Caco-2 (cell line): ENCODE data around the gene WDR81. TPM values are rescaled to one million over a fixed set of nuclear protein-coding genes. Genes with fewer than 3 reads are reported as not detected.
"Not testable (repeated sequence)": the region's sequence is repeated elsewhere in the genome, so short reads cannot be mapped to it uniquely, and the experiment has no call there.

Experiments used
- BruUV-seq: library from RNA; stranded (reverse); fragments of 400-500 nt; replicated peaks from 2 replicates; lab custom pipeline; 2021; lab: Mats Ljungman, UMichigan
- CTCF ChIA-PET: fragments of 300-600 bp; sonication (Branson Sonifier 250); formaldehyde crosslinking; loops from one replicate; lab custom pipeline; 2022; ENCODE audit warnings: antibody characterized with exemption; lab: Charles Lee
- POLR2A ChIA-PET: fragments of 300-600 bp; sonication (Branson Sonifier 250); formaldehyde crosslinking; loops from one replicate; lab custom pipeline; 2022; ENCODE audit warnings: antibody characterized with exemption; lab: Charles Lee
- DNase-seq, 2 experiments: peaks; one replicate each; pipeline versions ENCODE4 v3.0.0 to v3.0.0-alpha.2; 2020 to 2022
- H3K27me3 ChIP-seq: replicated peaks from 2 replicates; pipeline ENCODE4 v1.6.0; 2011; ENCODE audit warnings: low read length; ENCODE audit not compliant: control insufficient read depth, insufficient read depth
- H3K36me3 ChIP-seq: 2 replicates; pipeline ENCODE4 v1.5.1; 2011; ENCODE audit warnings: low read length; ENCODE audit not compliant: control insufficient read depth, insufficient read depth
- H3K4me1 ChIP-seq: fragments of 250-450 bp; sonication (Bioruptor Pico); 2 replicates; pipeline ENCODE4 v1.5.1; 2020; ENCODE audit warnings: mild to moderate bottlenecking
- H3K4me3 ChIP-seq: 2 replicates; pipeline ENCODE4 v1.5.1; 2011; ENCODE audit warnings: low read depth, mild to moderate bottlenecking, control low read depth, low read length
- H3K9me3 ChIP-seq: fragments of 250-450 bp; sonication (Bioruptor Pico); 2 replicates; pipeline ENCODE4 v1.5.1; 2020; ENCODE audit warnings: mild to moderate bottlenecking, moderate library complexity
- H3K27ac Mint-ChIP-seq: one replicate; pipeline ENCODE4 v1.8.0; 2022; ENCODE audit warnings: mixed read lengths; ENCODE audit not compliant: unreplicated experiment
- H3K27me3 Mint-ChIP-seq: one replicate; pipeline ENCODE4 v1.8.0; 2022; ENCODE audit warnings: mixed read lengths; ENCODE audit not compliant: insufficient read depth, unreplicated experiment
- H3K36me3 Mint-ChIP-seq: one replicate; pipeline ENCODE4 v1.8.0; 2022; ENCODE audit warnings: mild to moderate bottlenecking, mixed read lengths; ENCODE audit not compliant: insufficient read depth, unreplicated experiment
- H3K4me1 Mint-ChIP-seq: one replicate; pipeline ENCODE4 v1.8.0; 2022; ENCODE audit warnings: low read depth, mixed read lengths; ENCODE audit not compliant: unreplicated experiment
- H3K4me3 Mint-ChIP-seq: one replicate; pipeline ENCODE4 v1.8.0; 2022; ENCODE audit warnings: mild to moderate bottlenecking, moderate library complexity, mixed read lengths; ENCODE audit not compliant: unreplicated experiment
- H3K9me3 Mint-ChIP-seq: one replicate; pipeline ENCODE4 v1.8.0; 2022; ENCODE audit warnings: mixed read lengths; ENCODE audit not compliant: unreplicated experiment
- intact Hi-C: fragments of 100-400 bp; cut with micrococcal nuclease; formaldehyde crosslinking; loops from one replicate; pipeline ENCODE4 v1.10.0; 2022; ENCODE audit not compliant: unreplicated experiment
- total RNA-seq: library from RNA; stranded (reverse); gene quantifications from 2 replicates; pipeline ENCODE4 v1.2.3, GENCODE V29; 2022
- TF ChIP-seq, protein P1 (sequence below), 2 experiments: fragments of 200-600 bp in 1 of 2; IDR thresholded peaks; 1 replicate in 1 of 2; 2 replicates in 1 of 2; pipeline versions ENCODE4 v1.5.1 to v1.8.0; 2011 to 2022; ENCODE audit warnings: antibody characterized with exemption in 1 of 2, control low read depth in 1 of 2, inconsistent platforms in 1 of 2, low read depth in 1 of 2, low read length in 1 of 2, mild to moderate bottlenecking in 1 of 2, moderate library complexity in 1 of 2; ENCODE audit not compliant: insufficient read depth in 1 of 2, severe bottlenecking in 1 of 2, unreplicated experiment in 1 of 2

WDR81 gene
- total RNA-seq, 1 experiment from 2014 or later, result 26.6 TPM

DNA sequence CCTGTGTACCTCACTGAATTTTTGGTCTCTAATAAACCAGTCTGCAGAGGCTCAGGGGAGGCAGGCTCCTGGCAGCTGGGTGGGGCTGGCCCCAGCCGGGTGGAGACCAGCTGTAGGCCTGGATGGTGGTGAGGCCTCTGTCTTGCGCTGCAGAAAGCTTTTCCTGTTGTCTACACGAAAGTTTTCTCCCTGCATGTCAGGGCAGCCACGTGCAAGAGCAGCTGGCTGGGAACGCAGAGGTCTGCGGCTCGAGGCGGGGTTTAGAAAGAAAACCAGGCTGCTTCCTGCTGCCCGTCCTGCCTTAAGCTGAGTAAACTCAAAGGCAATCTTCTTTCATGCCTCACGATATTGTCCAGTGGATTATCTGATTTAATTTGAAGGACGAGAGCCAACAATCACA, 39.8 kb downstream of the WDR81 start:
- no TSS peak for BruUV-seq
- Mint-ChIP-seq H3K36me3 (peaks cover 8% of the 10 kb centered on the region), H3K27me3 (no peaks in the 10 kb centered on the region), H3K27ac (no peak overlapping the region), H3K9me3 (no peaks in the 10 kb centered on the region), H3K4me3 (no peak overlapping the region), H3K4me1 (peaks cover 9% of the 10 kb centered on the region)
- ChIA-PET POLR2A (interaction anchor here (0.6 kb wide), 1 partner anchor 308 kb away, joined by 3 read pairs; the partner anchor contains the start of gene CRK), CTCF (no interaction called here)
- TF ChIP-seq, protein P1, sequence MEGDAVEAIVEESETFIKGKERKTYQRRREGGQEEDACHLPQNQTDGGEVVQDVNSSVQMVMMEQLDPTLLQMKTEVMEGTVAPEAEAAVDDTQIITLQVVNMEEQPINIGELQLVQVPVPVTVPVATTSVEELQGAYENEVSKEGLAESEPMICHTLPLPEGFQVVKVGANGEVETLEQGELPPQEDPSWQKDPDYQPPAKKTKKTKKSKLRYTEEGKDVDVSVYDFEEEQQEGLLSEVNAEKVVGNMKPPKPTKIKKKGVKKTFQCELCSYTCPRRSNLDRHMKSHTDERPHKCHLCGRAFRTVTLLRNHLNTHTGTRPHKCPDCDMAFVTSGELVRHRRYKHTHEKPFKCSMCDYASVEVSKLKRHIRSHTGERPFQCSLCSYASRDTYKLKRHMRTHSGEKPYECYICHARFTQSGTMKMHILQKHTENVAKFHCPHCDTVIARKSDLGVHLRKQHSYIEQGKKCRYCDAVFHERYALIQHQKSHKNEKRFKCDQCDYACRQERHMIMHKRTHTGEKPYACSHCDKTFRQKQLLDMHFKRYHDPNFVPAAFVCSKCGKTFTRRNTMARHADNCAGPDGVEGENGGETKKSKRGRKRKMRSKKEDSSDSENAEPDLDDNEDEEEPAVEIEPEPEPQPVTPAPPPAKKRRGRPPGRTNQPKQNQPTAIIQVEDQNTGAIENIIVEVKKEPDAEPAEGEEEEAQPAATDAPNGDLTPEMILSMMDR (IDR thresholded peaks at IDR 0.05; ENCODE audit: insufficient read depth in 1 of 2, low read depth in 1 of 2, low read length in 1 of 2, severe bottlenecking in 1 of 2, unreplicated experiment in 1 of 2), result no peak
- no peak for DNase-seq
- H3K4me3 ChIP-seq, result no peak overlapping the region
- no peaks in the 10 kb centered on the region for H3K27me3 ChIP-seq
- intact Hi-C loops, result no loop called here
- H3K36me3 ChIP-seq, result no peaks in the 10 kb centered on the region
- H3K4me1 ChIP-seq, result peaks cover 26% of the 10 kb centered on the region
- H3K9me3 ChIP-seq, result no peaks in the 10 kb centered on the region

DNA sequence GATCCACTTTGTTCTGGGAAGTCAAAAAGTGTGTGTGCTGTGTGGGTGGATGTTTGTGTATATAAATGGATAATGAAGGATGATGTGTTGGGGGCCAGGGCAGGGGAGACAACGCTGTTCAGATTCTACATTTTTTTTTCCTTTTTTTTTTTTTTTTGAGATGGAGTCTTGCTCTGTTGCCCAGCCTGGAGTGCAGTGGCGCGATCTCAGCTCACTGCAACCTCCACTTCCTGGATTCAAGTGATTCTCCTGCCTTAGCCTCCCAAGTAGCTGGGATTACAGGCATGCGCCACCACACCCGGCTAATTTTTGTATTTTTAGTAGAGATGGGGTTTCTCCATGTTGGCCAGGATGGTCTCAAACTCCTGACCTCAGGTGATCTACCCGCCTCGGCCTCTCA, 40.2 kb downstream of the WDR81 start:
- H3K9me3 Mint-ChIP-seq, DNase-seq, H3K27me3 ChIP-seq: not testable (repeated sequence)

DNA sequence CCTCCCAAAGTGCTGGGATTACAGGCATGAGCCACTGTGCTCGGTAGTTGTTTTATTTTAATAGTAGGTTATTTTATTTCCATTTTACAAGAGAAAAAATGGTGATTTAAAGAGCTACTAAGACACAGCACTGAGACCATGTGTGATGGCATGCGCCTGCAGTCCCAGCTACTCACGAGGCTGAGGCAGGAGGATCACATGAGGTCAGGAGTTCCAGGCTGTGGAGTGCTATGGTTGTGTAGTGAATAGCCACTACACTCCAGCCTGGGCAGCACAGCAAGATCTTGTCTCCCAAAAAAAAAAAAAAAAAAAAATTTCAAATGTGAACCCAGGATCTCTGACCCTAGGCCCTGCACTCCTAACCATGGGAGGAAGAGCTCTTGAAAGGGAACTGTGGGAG, 41.1 kb downstream of the WDR81 start:
- DNase-seq, result no peak
- TF ChIP-seq, protein P1 (IDR thresholded peaks at IDR 0.05; ENCODE audit: insufficient read depth in 1 of 2, low read depth in 1 of 2, low read length in 1 of 2, severe bottlenecking in 1 of 2, unreplicated experiment in 1 of 2), result no peak
- no peaks in the 10 kb centered on the region for H3K9me3 Mint-ChIP-seq
- Histone ChIP-seq H3K9me3 (no peaks in the 10 kb centered on the region), H3K27me3 (no peaks in the 10 kb centered on the region), H3K36me3 (no peaks in the 10 kb centered on the region), H3K4me3 (no peak overlapping the region), H3K4me1 (peaks cover 39% of the 10 kb centered on the region)
- CTCF ChIA-PET, result interaction anchor here (0.6 to 0.8 kb wide), 2 partner anchors 18 to 55 kb away, joined by 3 to 4 read pairs; partner anchors contain the start of gene TLCD2
- no peak overlapping the region for H3K27ac Mint-ChIP-seq
- H3K36me3 Mint-ChIP-seq, result peaks cover 19% of the 10 kb centered on the region
- peaks cover 20% of the 10 kb centered on the region for H3K4me1 Mint-ChIP-seq
- no TSS peak for BruUV-seq
- no peak overlapping the region for H3K4me3 Mint-ChIP-seq
- POLR2A ChIA-PET, result interaction anchor here (0.6 to 1.6 kb wide), 2 partner anchors 49 to 289 kb away, joined by 3 to 12 read pairs; no protein-coding TSS in a partner anchor
- H3K27me3 Mint-ChIP-seq, result no peaks in the 10 kb centered on the region
- intact Hi-C loops, result no loop called here

More for the DNA sequence above, 40.2 kb downstream of the WDR81 start:
- Mint-ChIP-seq H3K36me3 (peaks cover 12% of the 10 kb centered on the region), H3K4me1 (peaks cover 12% of the 10 kb centered on the region)
- H3K9me3 ChIP-seq, H3K27ac Mint-ChIP-seq, CTCF ChIA-PET, H3K36me3 ChIP-seq, H3K27me3 Mint-ChIP-seq, H3K4me3 Mint-ChIP-seq, H3K4me3 ChIP-seq, intact Hi-C loops, BruUV-seq: not testable (repeated sequence)
- peaks cover 30% of the 10 kb centered on the region for H3K4me1 ChIP-seq
- POLR2A ChIA-PET, result interaction anchor here (0.6 kb wide), 1 partner anchor 309 kb away, joined by 3 read pairs; the partner anchor contains the start of gene CRK
